A549 (cell line): ENCODE results near the gene CMTR1. TPM values are rescaled to one million over a fixed set of nuclear protein-coding genes. Genes with fewer than 3 reads are reported as not detected.

Experiments used
- ATAC-seq, 2 experiments: fragments of 200-7000 bp in 1 of 2; fragments of >200 bp in 1 of 2; cut with Nextera tagmentation in 1 of 2; cut with Tn5 transposase in 1 of 2; 3 replicates each; pipeline versions ENCODE4 v1.8.0 to v1.9.1; 2018 to 2020; ENCODE audit warnings: mild to moderate bottlenecking in 1 of 2, moderate library complexity in 1 of 2
- CTCF ChIA-PET: fragments of 300-600 bp; sonication (Branson Sonifier 250); formaldehyde crosslinking; extraction: SDS; loops from one replicate; lab custom pipeline; 2021; ENCODE audit warnings: antibody characterized with exemption, inconsistent platforms; lab: Yijun Ruan, JAX
- POLR2A ChIA-PET: fragments of 350-600 bp; formaldehyde crosslinking; extraction: SDS; loops from one replicate; lab custom pipeline; 2021; ENCODE audit warnings: antibody characterized with exemption, inconsistent platforms; lab: Yijun Ruan, JAX
- DNase-seq, 2 experiments: peaks; one replicate each; pipeline versions ENCODE4 v3.0.0 to v3.0.0-alpha.2; 2011 to 2016; ENCODE audit warnings: low read depth in 1 of 2, low spot score in 1 of 2
- FAIRE-seq: peaks from 2 replicates; lab custom pipeline; 2011; peaks lifted over from hg19 to GRCh38; lab: Jason Lieb, UNC
- H3K27ac ChIP-seq, 2 experiments: fragments of >200 bp; sonication (Bioruptor Twin); formaldehyde crosslinking; 3 replicates each; pipeline ENCODE4 v1.5.1; 2016 to 2017
- H3K4me1 ChIP-seq: fragments of >200 bp; sonication (Bioruptor Twin); formaldehyde crosslinking; 3 replicates; pipeline ENCODE4 v1.6.1; 2016
- H3K4me2 ChIP-seq: fragments of >200 bp; sonication (Bioruptor Twin); formaldehyde crosslinking; 3 replicates; pipeline ENCODE4 v1.6.1; 2016
- H3K4me3 ChIP-seq: fragments of >200 bp; sonication (Bioruptor Twin); formaldehyde crosslinking; 3 replicates; pipeline ENCODE4 v1.5.1; 2016
- H3K9me3 ChIP-seq: fragments of >200 bp; sonication (Bioruptor Twin); formaldehyde crosslinking; 3 replicates; pipeline ENCODE4 v1.6.1; 2016
- ATOH8 ChIP-seq: fragments of 250-450 bp; sonication (Bioruptor Pico); IDR thresholded peaks from 2 replicates; pipeline ENCODE4 v1.5.0; 2020; ENCODE audit warnings: low read depth, mild to moderate bottlenecking, moderate library complexity
- BCL3 ChIP-seq: fragments of >200 bp; sonication (Bioruptor Twin); formaldehyde crosslinking; IDR thresholded peaks from 3 replicates; pipeline ENCODE4 v1.6.1; 2016
- CEBPB ChIP-seq, 2 experiments: fragments of >200 bp in 1 of 2; sonication (Bioruptor Twin) in 1 of 2; formaldehyde crosslinking in 1 of 2; IDR thresholded peaks; 2 replicates each; pipeline ENCODE4 v1.6.1; 2012 to 2016
- CTCF ChIP-seq: fragments of >200 bp; sonication (Bioruptor Twin); formaldehyde crosslinking; IDR thresholded peaks from 3 replicates; pipeline ENCODE4 v1.5.1; 2016
- E2F6 ChIP-seq: IDR thresholded peaks from 2 replicates; pipeline ENCODE4 v1.6.1; 2012; ENCODE audit warnings: low read depth, borderline replicate concordance
- EHF ChIP-seq: fragments of 250-450 bp; sonication (Bioruptor Pico); IDR thresholded peaks from 2 replicates; pipeline ENCODE4 v1.5.0; 2020; ENCODE audit warnings: mild to moderate bottlenecking
- EP300 ChIP-seq, 2 experiments: fragments of >200 bp; sonication (Bioruptor Twin); formaldehyde crosslinking; IDR thresholded peaks; 2 replicates in 1 of 2; 3 replicates in 1 of 2; pipeline ENCODE4 v1.6.1; 2016 to 2017
- FOSB ChIP-seq: fragments of 250-450 bp; sonication (Bioruptor Pico); IDR thresholded peaks from 2 replicates; pipeline ENCODE4 v1.5.0; 2020; ENCODE audit warnings: mild to moderate bottlenecking, moderate library complexity
- FOSL2 ChIP-seq, 2 experiments: fragments of 450-650 bp in 1 of 2; fragments of >200 bp in 1 of 2; sonication (Bioruptor Twin) in 1 of 2; formaldehyde crosslinking; IDR thresholded peaks; 2 replicates each; pipeline versions ENCODE4 v1.5.0 to v1.6.1; 2016 to 2020; ENCODE audit warnings: mild to moderate bottlenecking in 1 of 2, moderate library complexity in 1 of 2
- FOXS1 ChIP-seq: fragments of 250-450 bp; sonication (Bioruptor Pico); IDR thresholded peaks from 2 replicates; pipeline ENCODE4 v1.5.0; 2020; ENCODE audit warnings: mild to moderate bottlenecking, moderate library complexity
- GATA3 ChIP-seq: IDR thresholded peaks from 2 replicates; pipeline ENCODE4 v1.6.1; 2012; ENCODE audit warnings: borderline replicate concordance
- HES2 ChIP-seq: fragments of >200 bp; sonication (Bioruptor Twin); formaldehyde crosslinking; IDR thresholded peaks from 2 replicates; pipeline ENCODE4 v1.6.1; 2016
- HOXA7 ChIP-seq: fragments of 250-450 bp; sonication (Bioruptor Pico); IDR thresholded peaks from 2 replicates; pipeline ENCODE4 v1.5.0; 2020; ENCODE audit warnings: mild to moderate bottlenecking, moderate library complexity
- KDM5A ChIP-seq: fragments of 200-600 bp; sonication (generic); IDR thresholded peaks from 2 replicates; pipeline ENCODE4 v1.6.1; 2016; ENCODE audit warnings: antibody characterized with exemption, mild to moderate bottlenecking
- MAX ChIP-seq: IDR thresholded peaks from 2 replicates; pipeline ENCODE4 v1.6.1; 2012
- MAZ ChIP-seq: fragments of 150-350 bp; IDR thresholded peaks from 2 replicates; pipeline ENCODE4 v1.6.1; 2014; ENCODE audit warnings: antibody characterized with exemption, low read depth, low read length, borderline replicate concordance
- MYC ChIP-seq: IDR thresholded peaks from 2 replicates; pipeline ENCODE4 v1.6.1; 2012; ENCODE audit warnings: mild to moderate bottlenecking, inconsistent platforms, low read length, improper control_type of control experiment, borderline replicate concordance
- NFE2L2 ChIP-seq: fragments of 150-350 bp; conservative IDR thresholded peaks from 2 replicates; pipeline ENCODE4 v1.6.1; 2014; ENCODE audit warnings: low read length
- NPAS2 ChIP-seq: fragments of 250-450 bp; sonication (Bioruptor Pico); IDR thresholded peaks from 2 replicates; pipeline ENCODE4 v1.8.0; 2022; ENCODE audit warnings: mild to moderate bottlenecking, moderate library complexity, borderline replicate concordance
- NR3C1 ChIP-seq: fragments of >200 bp; sonication (Bioruptor Twin); formaldehyde crosslinking; IDR thresholded peaks from 3 replicates; pipeline ENCODE4 v1.6.1; 2017
- PBX3 ChIP-seq: IDR thresholded peaks from 2 replicates; pipeline ENCODE4 v1.6.1; 2012
- POLR2AphosphoS2 ChIP-seq: conservative IDR thresholded peaks from 2 replicates; pipeline ENCODE4 v1.6.1; 2012; ENCODE audit warnings: low read length, improper control_type of control experiment, inconsistent platforms
- RAD21 ChIP-seq, 2 experiments: fragments of >200 bp in 1 of 2; sonication (Bioruptor Twin) in 1 of 2; formaldehyde crosslinking in 1 of 2; IDR thresholded peaks in 1 of 2; conservative IDR thresholded peaks in 1 of 2; 2 replicates in 1 of 2; 3 replicates in 1 of 2; pipeline ENCODE4 v1.6.1; 2012 to 2018; ENCODE audit warnings: inconsistent platforms in 1 of 2
- REST ChIP-seq: fragments of 200-600 bp; sonication (generic); IDR thresholded peaks from 2 replicates; pipeline ENCODE4 v1.6.1; 2016; ENCODE audit warnings: antibody characterized with exemption, mild to moderate bottlenecking, moderate library complexity
- SMC3 ChIP-seq: fragments of >200 bp; sonication (Bioruptor Twin); formaldehyde crosslinking; IDR thresholded peaks from 3 replicates; pipeline ENCODE4 v1.6.1; 2018; ENCODE audit warnings: inconsistent platforms
- TFCP2L1 ChIP-seq: fragments of 250-450 bp; sonication (Bioruptor Pico); IDR thresholded peaks from 2 replicates; pipeline ENCODE4 v1.5.0; 2021; ENCODE audit warnings: mild to moderate bottlenecking
- TP53 ChIP-seq: fragments of 250-450 bp; sonication (Bioruptor Pico); IDR thresholded peaks from 2 replicates; pipeline ENCODE4 v1.5.0; 2021; ENCODE audit warnings: mild to moderate bottlenecking, moderate library complexity
- USF2 ChIP-seq: fragments of 450-650 bp; IDR thresholded peaks from 2 replicates; pipeline ENCODE4 v1.6.1; 2014; ENCODE audit warnings: antibody characterized with exemption
- WGBS: methylation state at CpG from one replicate; pipeline ENCODE4 v1.1.6; 2017; ENCODE audit errors: missing lambda C conversion rate; 5-methylcytosine and 5-hydroxymethylcytosine counted together
- polyA plus RNA-seq, 4 experiments: library from polyadenylated mRNA; depleted of rRNA in 3 of 4; stranded (reverse); fragments of >200 nt; fragmentation: RNase III in 1 of 4; extraction: RNeasy Plus Mini Kit Qiagen cat#74134 plus additional on column Dnase treatment in 1 of 4; gene quantifications; 2 replicates in 3 of 4; 3 replicates in 1 of 4; pipeline ENCODE4 v1.2.3, GENCODE V29; 2011 to 2017

The CMTR1 gene
- polyA plus RNA-seq, 2 of the 4 experiments (the other 2 are of a cell fraction) = 17.0 to 17.8 TPM

- peaks cover 20% of the 10 kb centered on the region for H3K4me1 ChIP-seq
- no peak overlapping the region for H3K4me3 ChIP-seq
- no peaks in the 10 kb centered on the region for H3K9me3 ChIP-seq
- 66% methylated on average over 6 of the region's 6 CpGs for WGBS
- no peak for FAIRE-seq
- no peak for ATAC-seq
- DNase-seq = no peak
- no peak overlapping the region for H3K4me2 ChIP-seq
- CTCF ChIA-PET = interaction anchor here (1.1 kb wide), 1 partner anchor 17 kb away, joined by 3 read pairs; no protein-coding TSS in a partner anchor
- H3K27ac ChIP-seq = no peak overlapping the region
- TF ChIP-seq NFE2L2 = no peak
- TF ChIP-seq CEBPB (IDR thresholded peaks at IDR 0.05) = no peak
- TF ChIP-seq HES2 = no peak
- TF ChIP-seq BCL3 = no peak
- no peak for TF ChIP-seq GATA3
- TF ChIP-seq E2F6 = no peak
- TF ChIP-seq RAD21 (conservative IDR thresholded peaks at IDR 0.05 in 1 of 2, IDR thresholded peaks at IDR 0.05 in 1 of 2) = no peak
- no peak for TF ChIP-seq NPAS2
- no peak for TF ChIP-seq MAZ
- no peak for TF ChIP-seq USF2
- no peak for TF ChIP-seq NR3C1
- no peak for TF ChIP-seq HOXA7 (CRISPR knock-in tag)
- TF ChIP-seq FOSL2 (IDR thresholded peaks at IDR 0.05) = no peak
- no peak for TF ChIP-seq FOSL2 (CRISPR knock-in tag; IDR thresholded peaks at IDR 0.05)
- no peak for TF ChIP-seq CTCF
- no peak for TF ChIP-seq EP300 (IDR thresholded peaks at IDR 0.05)
- TF ChIP-seq POLR2AphosphoS2 = no peak
- no peak for TF ChIP-seq TP53 (CRISPR knock-in tag)
- no peak for TF ChIP-seq TFCP2L1 (CRISPR knock-in tag)
- TF ChIP-seq FOSB (CRISPR knock-in tag) = no peak
- POLR2A ChIA-PET = no interaction called here
These were observed 87.9 kb downstream of the CMTR1 start for GRCh38 chr6:37520926-37521325.

- peaks cover 15% of the 10 kb centered on the region for H3K4me1 ChIP-seq
- H3K4me2 ChIP-seq = no peak overlapping the region
- H3K4me3 ChIP-seq = no peak overlapping the region
- DNase-seq (no peak), ATAC-seq (no peak), FAIRE-seq (no peak)
- ChIA-PET CTCF (interaction anchor here (1.1 kb wide), 1 partner anchor 16 kb away, joined by 3 read pairs; no protein-coding TSS in a partner anchor), POLR2A (no interaction called here)
- no peaks in the 10 kb centered on the region for H3K9me3 ChIP-seq
- 43% methylated on average over 4 of the region's 4 CpGs for WGBS
- no peak overlapping the region for H3K27ac ChIP-seq
- TF ChIP-seq MAX = no peak
- TF ChIP-seq ATOH8 (CRISPR knock-in tag) = no peak
- TF ChIP-seq REST = no peak
- no peak for TF ChIP-seq MYC
- TF ChIP-seq FOXS1 = no peak
- no peak for TF ChIP-seq KDM5A
- TF ChIP-seq MAZ = no peak
- TF ChIP-seq SMC3 = no peak
- no peak for TF ChIP-seq CEBPB (IDR thresholded peaks at IDR 0.05)
- no peak for TF ChIP-seq PBX3
- TF ChIP-seq EHF = no peak
These were observed 88.7 kb downstream of the CMTR1 start for GRCh38 chr6:37521674-37522073.
